ENCODE measurements around the gene TMEM51. TPM values are rescaled to one million over a fixed set of nuclear protein-coding genes. Genes with fewer than 3 reads are reported as not detected.
A peak's percentile ranks its signal among the peaks of the same experiment; 100 is the strongest.

The TMEM51 gene
- total and polyA plus RNA-seq, 4 experiments from 2014 or later, result 0.47 to 0.61 TPM; not detected in 2

DNA sequence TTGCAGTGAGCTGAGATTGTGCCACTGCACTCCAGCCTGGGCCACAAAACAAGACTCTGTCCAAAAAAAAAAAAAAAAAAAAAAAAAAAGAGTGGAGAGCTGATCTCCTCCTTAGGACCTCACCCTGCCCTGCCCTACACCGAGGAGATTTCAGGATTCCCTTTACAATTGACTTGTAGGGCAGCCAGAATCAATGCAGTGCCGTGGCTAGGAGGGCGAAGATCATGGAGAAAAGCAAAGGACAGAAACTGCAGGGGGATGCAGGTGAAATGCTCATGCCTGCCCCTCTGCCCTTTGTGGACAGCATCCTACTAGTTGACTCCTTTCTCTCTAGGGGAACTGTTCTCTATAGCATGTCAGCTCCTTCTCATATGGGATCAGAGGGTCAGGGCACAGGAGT lies 103.0 kb downstream of the TMEM51 start:
- peaks cover 14 to 35% (median 24%) of the 10 kb centered on the region in 4 donors for H3K4me1 Mint-ChIP-seq
- intact Hi-C loops (cut with micrococcal nuclease), result no loop called here
- no peak overlapping the region for H3K27ac ChIP-seq (ENCODE audit: low read depth, low read length)
- no peaks in the 10 kb centered on the region for H3K36me3 Mint-ChIP-seq
- no peaks in the 10 kb centered on the region for H3K9me3 Mint-ChIP-seq
- H3K27me3 Mint-ChIP-seq, result peaks cover 0 to 9% of the 10 kb centered on the region in 2 donors
- POLR2A ChIA-PET (ENCODE audit: partially characterized antibody), result no interaction called here
- H3K4me1 ChIP-seq (ENCODE audit: insufficient read depth, low read length), result peaks cover 21% of the 10 kb centered on the region
- H3K9me3 ChIP-seq (ENCODE audit: control insufficient read depth in 1 of 2, low read length in 2 of 2), result no peaks in the 10 kb centered on the region
- H3K27ac Mint-ChIP-seq, result no peak overlapping the region
- CTCF ChIA-PET (ENCODE audit: partially characterized antibody), result no interaction called here
- H3K36me3 ChIP-seq (ENCODE audit: insufficient read depth, low read length), result no peaks in the 10 kb centered on the region
- no peak overlapping the region for H3K4me3 ChIP-seq (ENCODE audit: low read length in 2 of 2)
- H3K27me3 ChIP-seq (ENCODE audit: insufficient read depth, low read length), result no peaks in the 10 kb centered on the region
- DNase-seq, result no peak
- no peak overlapping the region for H3K4me3 Mint-ChIP-seq

DNA sequence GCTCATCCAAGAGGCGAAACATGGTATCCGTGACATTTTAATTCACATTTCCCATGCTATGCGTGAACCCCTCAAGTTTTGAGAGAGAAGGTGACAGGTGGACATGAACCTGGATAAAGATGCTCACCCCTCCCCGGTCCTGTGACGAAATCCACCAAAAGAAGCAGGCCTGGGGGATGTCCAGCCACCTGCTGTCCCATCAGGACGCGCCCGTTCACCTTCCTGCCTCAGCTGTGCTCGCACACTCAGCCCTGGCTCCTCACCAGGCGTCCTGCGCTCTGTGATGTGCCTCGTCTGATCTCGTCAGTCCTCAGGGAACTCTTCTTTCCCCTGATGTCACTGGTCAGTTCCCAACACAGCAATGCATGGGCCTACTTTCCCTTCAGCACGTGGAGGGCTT lies 103.8 kb downstream of the TMEM51 start:
- ChIA-PET CTCF (ENCODE audit: partially characterized antibody) (no interaction called here), POLR2A (ENCODE audit: partially characterized antibody) (no interaction called here)
- H3K4me3 ChIP-seq (ENCODE audit: low read length in 2 of 2), result no peak overlapping the region
- Mint-ChIP-seq H3K9me3 (no peaks in the 10 kb centered on the region), H3K4me3 (no peak overlapping the region), H3K4me1 (peaks cover 19 to 35% (median 25%) of the 10 kb centered on the region in 4 donors), H3K27me3 (peaks cover 0 to 15% of the 10 kb centered on the region in 2 donors), H3K36me3 (no peaks in the 10 kb centered on the region), H3K27ac (peak overlapping the region in 1 of 7 donors; percentile 58)
- intact Hi-C loops (cut with micrococcal nuclease), result no loop called here
- H3K4me1 ChIP-seq (ENCODE audit: insufficient read depth, low read length), result peaks cover 24% of the 10 kb centered on the region
- no peaks in the 10 kb centered on the region for H3K36me3 ChIP-seq (ENCODE audit: insufficient read depth, low read length)
- H3K27ac ChIP-seq (ENCODE audit: low read depth, low read length), result no peak overlapping the region
- no peak for DNase-seq
- peaks cover 5% of the 10 kb centered on the region for H3K27me3 ChIP-seq (ENCODE audit: insufficient read depth, low read length)
- no peaks in the 10 kb centered on the region for H3K9me3 ChIP-seq (ENCODE audit: control insufficient read depth in 1 of 2, low read length in 2 of 2)

DNA sequence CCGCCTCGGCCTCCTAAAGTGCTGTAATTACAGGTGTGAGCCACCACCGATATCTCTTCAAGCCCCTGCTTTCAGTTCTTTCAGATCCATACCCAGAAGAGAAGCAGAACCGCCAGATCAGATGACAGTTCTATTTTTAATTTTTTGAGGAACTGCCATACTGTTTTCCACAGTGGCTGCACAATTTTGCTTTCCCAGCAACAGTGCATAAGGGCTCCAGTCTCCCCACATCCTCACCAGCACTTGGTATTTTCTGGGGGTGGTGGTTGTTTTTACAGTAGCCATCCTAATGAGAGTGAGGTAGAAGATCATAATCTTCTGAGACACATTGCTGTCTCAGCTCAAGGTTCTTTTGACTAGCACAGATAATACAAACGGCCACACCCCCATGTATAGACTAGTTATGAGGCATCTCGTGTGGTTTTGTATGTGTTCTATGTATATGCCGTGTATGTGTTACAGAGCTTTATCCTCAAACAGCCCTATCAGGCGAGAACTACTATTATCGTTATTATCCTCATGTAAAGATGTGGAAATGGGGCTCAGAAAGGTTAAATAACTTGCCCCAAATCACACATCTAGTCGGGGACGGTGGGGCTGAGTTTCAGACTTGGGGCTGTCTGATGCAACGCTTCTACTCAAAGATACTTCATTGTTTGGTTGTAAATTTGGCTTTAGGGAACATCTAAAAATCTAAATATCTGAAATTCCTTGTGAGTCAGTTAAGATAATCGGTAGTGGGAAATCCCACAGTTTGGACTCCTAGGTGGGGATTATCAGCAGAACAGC lies 105.5 kb downstream of the TMEM51 start:
- peaks cover 7 to 18% of the 10 kb centered on the region in 2 donors for H3K27me3 Mint-ChIP-seq
- peaks cover 9 to 19% (median 15%) of the 10 kb centered on the region in 4 donors for H3K4me1 Mint-ChIP-seq
- H3K27ac ChIP-seq (ENCODE audit: low read depth, low read length), result no peak overlapping the region
- no peak overlapping the region for H3K4me3 Mint-ChIP-seq
- CTCF ChIA-PET (ENCODE audit: partially characterized antibody), result no interaction called here
- H3K27ac Mint-ChIP-seq, result no peak overlapping the region
- no peak overlapping the region for H3K4me3 ChIP-seq (ENCODE audit: low read length in 2 of 2)
- no peaks in the 10 kb centered on the region for H3K36me3 Mint-ChIP-seq
- no peaks in the 10 kb centered on the region for H3K9me3 ChIP-seq (ENCODE audit: control insufficient read depth in 1 of 2, low read length in 2 of 2)
- H3K9me3 Mint-ChIP-seq, result no peaks in the 10 kb centered on the region
- no peak for DNase-seq
- peaks cover 6% of the 10 kb centered on the region for H3K27me3 ChIP-seq (ENCODE audit: insufficient read depth, low read length)
- POLR2A ChIA-PET (ENCODE audit: partially characterized antibody), result no interaction called here
- H3K36me3 ChIP-seq (ENCODE audit: insufficient read depth, low read length), result no peaks in the 10 kb centered on the region
- intact Hi-C loops (cut with micrococcal nuclease), result no loop called here
- peaks cover 8% of the 10 kb centered on the region for H3K4me1 ChIP-seq (ENCODE audit: insufficient read depth, low read length)

DNA sequence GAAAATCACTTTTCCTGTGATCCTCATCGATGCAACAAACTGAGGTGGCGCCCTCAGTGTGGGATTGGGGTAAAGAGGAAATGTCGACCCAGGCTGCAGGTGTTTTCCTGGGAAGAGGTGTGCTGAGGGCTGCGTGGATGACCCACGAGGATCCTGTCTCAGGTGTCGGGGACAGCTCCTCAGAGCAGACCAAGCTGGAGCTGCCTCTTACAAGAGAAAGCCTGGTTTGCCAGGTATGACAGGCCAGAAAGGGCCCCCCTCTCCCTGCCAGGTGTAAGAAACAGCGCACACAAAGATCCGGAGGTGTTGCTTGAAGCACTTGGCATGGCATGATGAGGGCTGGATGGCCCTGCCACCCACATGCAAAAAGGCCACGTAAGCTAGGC lies 106.1 kb downstream of the TMEM51 start:
- Mint-ChIP-seq H3K27me3 (peaks cover 9 to 20% of the 10 kb centered on the region in 2 donors), H3K4me1 (peaks cover 9 to 18% (median 13%) of the 10 kb centered on the region in 4 donors), H3K27ac (no peak overlapping the region), H3K4me3 (no peak overlapping the region), H3K36me3 (no peaks in the 10 kb centered on the region), H3K9me3 (peaks cover 0 to 4% (median 1%) of the 10 kb centered on the region in 8 donors)
- peaks cover 6% of the 10 kb centered on the region for H3K27me3 ChIP-seq (ENCODE audit: insufficient read depth, low read length)
- peaks cover 8% of the 10 kb centered on the region for H3K4me1 ChIP-seq (ENCODE audit: insufficient read depth, low read length)
- ChIA-PET CTCF (ENCODE audit: partially characterized antibody) (no interaction called here), POLR2A (ENCODE audit: partially characterized antibody) (no interaction called here)
- H3K9me3 ChIP-seq (ENCODE audit: control insufficient read depth in 1 of 2, low read length in 2 of 2), result no peaks in the 10 kb centered on the region
- H3K4me3 ChIP-seq (ENCODE audit: low read length in 2 of 2), result no peak overlapping the region
- intact Hi-C loops (cut with micrococcal nuclease), result no loop called here
- H3K27ac ChIP-seq (ENCODE audit: low read depth, low read length), result no peak overlapping the region
- no peaks in the 10 kb centered on the region for H3K36me3 ChIP-seq (ENCODE audit: insufficient read depth, low read length)
- DNase-seq, result no peak

DNA sequence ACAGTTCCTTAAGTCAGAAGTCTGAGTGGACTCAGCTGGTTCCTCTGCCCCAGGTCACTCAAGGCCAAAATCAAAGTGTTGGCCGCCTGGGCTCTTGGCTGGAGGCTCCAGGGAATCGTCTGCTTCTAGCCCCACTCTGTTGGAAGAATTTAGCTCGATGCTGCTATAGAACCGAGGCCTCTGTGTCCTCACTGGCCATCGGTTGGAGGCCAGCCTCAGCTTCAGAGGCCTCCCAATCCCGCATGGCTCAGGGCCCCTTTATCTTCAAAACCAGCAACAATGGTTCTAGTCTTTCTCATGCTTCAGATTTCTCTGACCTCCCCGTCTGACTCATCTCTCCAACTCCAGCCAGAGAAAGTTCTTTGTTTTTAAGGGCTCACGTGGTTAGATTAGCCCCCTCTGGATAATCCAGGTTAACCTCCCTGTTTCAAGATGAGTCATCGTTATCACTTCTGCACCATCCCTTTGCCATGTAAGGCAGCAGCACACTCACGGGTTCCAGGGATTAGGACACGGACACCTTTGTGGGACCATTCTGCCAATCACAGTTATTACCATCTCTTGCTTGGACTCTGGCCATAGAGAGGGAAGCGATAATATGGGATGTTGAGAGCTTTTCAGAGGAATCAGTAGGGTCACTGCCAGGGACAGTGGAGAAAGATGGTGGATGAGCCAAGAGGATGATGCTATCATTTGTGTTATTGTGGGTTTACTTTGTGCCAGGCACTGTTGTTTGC lies 107.0 kb downstream of the TMEM51 start:
- Histone ChIP-seq H3K27me3 (ENCODE audit: insufficient read depth, low read length) (peaks cover 10% of the 10 kb centered on the region), H3K4me3 (ENCODE audit: low read length in 2 of 2) (no peak overlapping the region), H3K27ac (ENCODE audit: low read depth, low read length) (no peak overlapping the region), H3K9me3 (ENCODE audit: control insufficient read depth in 1 of 2, low read length in 2 of 2) (no peaks in the 10 kb centered on the region), H3K4me1 (ENCODE audit: insufficient read depth, low read length) (peaks cover 8% of the 10 kb centered on the region), H3K36me3 (ENCODE audit: insufficient read depth, low read length) (no peaks in the 10 kb centered on the region)
- Mint-ChIP-seq H3K27ac (no peak overlapping the region), H3K9me3 (peaks cover 0 to 12% (median 7%) of the 10 kb centered on the region in 8 donors), H3K27me3 (peaks cover 14 to 22% of the 10 kb centered on the region in 2 donors), H3K4me3 (peak overlapping the region in 4 of 8 donors; percentile 7 to 69 (median 42)), H3K36me3 (no peaks in the 10 kb centered on the region), H3K4me1 (peaks cover 9 to 18% (median 13%) of the 10 kb centered on the region in 4 donors)
- ChIA-PET CTCF (ENCODE audit: partially characterized antibody) (interaction anchor here (0.5 kb wide), 1 partner anchor 9 kb away, joined by 3 read pairs; no protein-coding TSS in a partner anchor), POLR2A (ENCODE audit: partially characterized antibody) (interaction anchor here (1.1 kb wide), 1 partner anchor 13 kb away, joined by 3 read pairs; no protein-coding TSS in a partner anchor)
- no peak for DNase-seq
- intact Hi-C loops (cut with micrococcal nuclease), result no loop called here

DNA sequence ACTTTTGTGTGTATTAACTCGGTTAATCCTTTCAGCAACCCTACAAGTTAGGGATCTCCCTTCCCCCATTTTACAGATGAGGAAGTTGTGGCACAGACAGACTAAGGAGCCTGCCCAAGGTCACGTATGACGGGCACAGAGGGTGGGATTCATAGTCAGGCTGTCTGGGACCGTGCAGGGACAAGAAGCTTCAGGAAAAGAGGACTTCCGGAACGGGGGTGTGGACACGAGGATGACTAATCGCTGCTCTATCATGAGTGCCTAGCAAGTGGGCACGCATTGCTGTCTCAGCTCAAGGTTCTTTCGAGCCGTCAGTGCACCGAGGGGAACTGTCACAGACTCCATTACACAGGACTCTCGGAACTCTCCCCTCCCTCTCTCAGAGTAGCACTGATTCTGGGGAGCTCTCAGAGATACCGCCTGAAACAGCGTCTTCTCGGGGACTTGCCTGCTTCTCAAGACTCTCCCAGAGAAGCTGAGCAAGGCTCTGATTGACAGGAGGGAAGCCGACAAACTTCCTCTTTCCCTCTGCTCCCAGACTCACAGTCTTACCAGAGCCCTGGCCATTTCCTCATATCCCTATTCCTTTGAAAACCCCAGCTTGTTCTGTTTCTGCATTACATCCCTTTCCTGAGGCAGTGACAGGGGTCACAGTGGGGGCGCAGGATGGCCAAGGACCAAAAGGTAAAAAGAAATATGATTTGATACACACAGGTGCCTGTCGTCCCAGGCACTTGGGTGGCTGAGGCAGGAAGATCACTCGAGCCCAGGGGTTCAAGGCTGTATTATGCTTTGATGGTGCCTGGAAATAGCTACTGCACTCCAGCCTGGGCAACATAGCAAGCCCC lies 107.8 kb downstream of the TMEM51 start:
- H3K27me3 ChIP-seq (ENCODE audit: insufficient read depth, low read length), result peaks cover 10% of the 10 kb centered on the region
- H3K36me3 ChIP-seq (ENCODE audit: insufficient read depth, low read length), result no peaks in the 10 kb centered on the region
- H3K4me3 ChIP-seq (ENCODE audit: low read length in 2 of 2), result no peak overlapping the region
- DNase-seq, result no peak
- CTCF ChIA-PET (ENCODE audit: partially characterized antibody), result interaction anchor here (0.5 kb wide), 1 partner anchor 8 kb away, joined by 3 read pairs; no protein-coding TSS in a partner anchor
- Mint-ChIP-seq H3K9me3 (peaks cover 0 to 15% (median 10%) of the 10 kb centered on the region in 8 donors), H3K4me1 (peaks cover 9 to 18% (median 13%) of the 10 kb centered on the region in 4 donors), H3K27me3 (peaks cover 16 to 24% of the 10 kb centered on the region in 2 donors), H3K36me3 (no peaks in the 10 kb centered on the region), H3K4me3 (peak overlapping the region in 7 of 8 donors; percentile 17 to 69 (median 42)), H3K27ac (no peak overlapping the region)
- H3K9me3 ChIP-seq (ENCODE audit: control insufficient read depth in 1 of 2, low read length in 2 of 2), result no peaks in the 10 kb centered on the region
- no peak overlapping the region for H3K27ac ChIP-seq (ENCODE audit: low read depth, low read length)
- POLR2A ChIA-PET (ENCODE audit: partially characterized antibody), result interaction anchor here (1.1 kb wide), 1 partner anchor 14 kb away, joined by 3 read pairs; no protein-coding TSS in a partner anchor
- H3K4me1 ChIP-seq (ENCODE audit: insufficient read depth, low read length), result peaks cover 8% of the 10 kb centered on the region
- intact Hi-C loops (cut with micrococcal nuclease), result no loop called here

Data from CD4-positive, alpha-beta memory T cell (primary cell).